Spleen (tissue), 7 donors: ENCODE results near the gene ANKS1B.
"Not testable (repeated sequence)": the region's sequence is repeated elsewhere in the genome, so short reads cannot be mapped to it uniquely, and the experiment has no call there.

Experiments used
- CTCF ChIP-seq, 11 experiments: fragments of 200-600 bp in 7 of 11; fragments of 450-650 bp in 4 of 11; sonication (generic) in 4 of 11; IDR thresholded peaks in 8 of 11; conservative IDR thresholded peaks in 3 of 11; 1 replicate in 7 of 11; 2 replicates in 4 of 11; pipeline versions ENCODE4 v1.4.0 to v1.8.0; 2016 to 2021; ENCODE audit warnings: antibody characterized with exemption in 11 of 11, inconsistent platforms in 4 of 11, mild to moderate bottlenecking in 1 of 11
- POLR2A ChIP-seq, 3 donors: fragments of 450-650 bp; IDR thresholded peaks; one replicate each; pipeline ENCODE4 v1.5.1; 2017; ENCODE audit warnings: antibody characterized with exemption in 3 of 3, mild to moderate bottlenecking in 1 of 3
- donor health status: DM: no; HTN: no; CAD: no; lungs with moderate emphysema.
- donor health status: DM: no; HTN: no; CAD: no.
- donor health status: DM: no; HTN: no; CAD: no.

- TF ChIP-seq POLR2A (IDR thresholded peaks at IDR 0.05); CTCF (IDR thresholded peaks at IDR 0.05 in 8 of 11, conservative IDR thresholded peaks at IDR 0.05 in 3 of 11): not testable (repeated sequence)
Measured at GRCh38 chr12:100005846-100006245, 21.1 kb upstream of the ANKS1B start.
